GM12878 (cell line): ENCODE measurements around the gene LTA. TPM values are rescaled to one million over a fixed set of nuclear protein-coding genes. Genes with fewer than 3 reads are reported as not detected.
A peak's percentile ranks its signal among the peaks of the same experiment; 100 is the strongest.

Experiments used
- BRCA1 ChIP-seq: IDR thresholded peaks from 2 replicates; pipeline ENCODE4 v1.6.1; 2011; ENCODE audit warnings: low read depth, low read length, improper control_type of control experiment
- CBX3 ChIP-seq: fragments of 200-600 bp; sonication (generic); IDR thresholded peaks from 2 replicates; pipeline ENCODE4 v1.6.1; 2016; ENCODE audit warnings: low read depth, borderline replicate concordance
- CBX5 ChIP-seq: sonication (generic); IDR thresholded peaks from 2 replicates; pipeline ENCODE4 v1.6.1; 2016; ENCODE audit warnings: low read depth, moderate library complexity, mild to moderate bottlenecking, inconsistent platforms
- CREM ChIP-seq: IDR thresholded peaks from 2 replicates; pipeline ENCODE4 v1.6.1; 2014; ENCODE audit warnings: antibody characterized with exemption, low read depth
- E2F8 ChIP-seq: fragments of 450-650 bp; IDR thresholded peaks from 2 replicates; pipeline ENCODE4 v1.6.1; 2018; ENCODE audit warnings: mild to moderate bottlenecking, low read depth, moderate library complexity; ENCODE audit not compliant: partially characterized antibody
- FOXM1 ChIP-seq: IDR thresholded peaks from 2 replicates; pipeline ENCODE4 v1.6.1; 2012; ENCODE audit warnings: low read depth, mild to moderate bottlenecking, inconsistent platforms, low read length, moderate library complexity
- KDM1A ChIP-seq: fragments of 200-600 bp; sonication (generic); IDR thresholded peaks from 2 replicates; pipeline ENCODE4 v1.6.1; 2016; ENCODE audit warnings: borderline replicate concordance
- MEF2A ChIP-seq: IDR thresholded peaks from 2 replicates; pipeline ENCODE4 v1.6.1; 2011; ENCODE audit warnings: low read depth, mild to moderate bottlenecking, low read length, moderate library complexity; ENCODE audit not compliant: insufficient read depth
- MXI1 ChIP-seq: fragments of 150-350 bp; IDR thresholded peaks from 2 replicates; pipeline ENCODE4 v1.6.1; 2011; ENCODE audit warnings: low read depth, mild to moderate bottlenecking, inconsistent platforms, low read length, improper control_type of control experiment
- PML ChIP-seq: IDR thresholded peaks from 2 replicates; pipeline ENCODE4 v1.6.1; 2012; ENCODE audit warnings: low read length, inconsistent platforms
- RBBP5 ChIP-seq: fragments of 200-600 bp; sonication (generic); conservative IDR thresholded peaks from 2 replicates; pipeline ENCODE4 v1.6.1; 2016
- RCOR1 ChIP-seq: conservative IDR thresholded peaks from 2 replicates; pipeline ENCODE4 v1.6.1; 2012; ENCODE audit warnings: low read depth, low read length, improper control_type of control experiment
- SMC3 ChIP-seq: IDR thresholded peaks from 2 replicates; pipeline ENCODE4 v1.6.1; 2011; ENCODE audit warnings: low read length, improper control_type of control experiment, borderline replicate concordance
- STAT3 ChIP-seq: IDR thresholded peaks from 2 replicates; pipeline ENCODE4 v1.6.1; 2011; ENCODE audit warnings: low read depth, low read length, improper control_type of control experiment
- TCF12 ChIP-seq: IDR thresholded peaks from 2 replicates; pipeline ENCODE4 v1.6.1; 2011; ENCODE audit warnings: low read depth, mild to moderate bottlenecking, low read length
- ZBED1 ChIP-seq: IDR thresholded peaks from 2 replicates; pipeline ENCODE4 v1.6.1; 2016; ENCODE audit warnings: borderline replicate concordance
- polyA plus RNA-seq, 11 experiments: library from polyadenylated mRNA; depleted of rRNA in 4 of 11; unstranded in 6 of 11; stranded (reverse) in 5 of 11; fragments of >200 nt; fragmentation: Nextera tagmentation in 4 of 11; fragmentation: Illumina TruSeq in 1 of 11; extraction: Ambion mirVana in 4 of 11; extraction: Trizol in 1 of 11; gene quantifications; 1 replicate in 1 of 11; 2 replicates in 10 of 11; pipeline versions ENCODE4 v1.2.1 to v1.2.3, GENCODE V29; 2011 to 2016; ENCODE audit warnings: inconsistent platforms in 2 of 11, missing spikeins in 2 of 11, low read depth in 1 of 11
- total RNA-seq, 4 experiments: library from RNA; depleted of rRNA in 3 of 4; stranded (reverse); fragments of >200 nt in 3 of 4; fragmentation: Illumina TruSeq in 1 of 4; extraction: Trizol in 1 of 4; gene quantifications; 2 replicates each; pipeline versions ENCODE4 v1.2.1 to v1.2.3, GENCODE V29; 2013 to 2021
- TF ChIP-seq, protein P1 (sequence below): IDR thresholded peaks from 2 replicates; pipeline ENCODE4 v1.6.1; 2012; ENCODE audit warnings: mild to moderate bottlenecking, low read depth, low read length
- TF ChIP-seq, protein P2 (sequence below): fragments of 150-350 bp; IDR thresholded peaks from 2 replicates; pipeline ENCODE4 v1.6.1; 2016; ENCODE audit warnings: low read depth, low read length
- TF ChIP-seq, protein P3 (sequence below), 3 experiments: IDR thresholded peaks in 2 of 3; conservative IDR thresholded peaks in 1 of 3; 2 replicates each; pipeline ENCODE4 v1.5.1; 2011; ENCODE audit warnings: low read depth in 3 of 3, low read length in 3 of 3, mild to moderate bottlenecking in 3 of 3, control low read depth in 2 of 3, moderate library complexity in 2 of 3, inconsistent platforms in 1 of 3, mixed read lengths in 1 of 3; ENCODE audit not compliant: control insufficient read depth in 2 of 3, insufficient read depth in 1 of 3; ENCODE audit errors: extremely low read depth in 1 of 3

LTA gene
- total and polyA plus RNA-seq, 10 of the 15 experiments (the other 5 are each of a cell fraction or from before 2014, with no cell fraction given): 27.5 to 100 (median 75.1) TPM

GRCh38 chr6:31580807-31581433 is 8.8 kb downstream of the LTA start (continued):
- TF ChIP-seq, protein P1, sequence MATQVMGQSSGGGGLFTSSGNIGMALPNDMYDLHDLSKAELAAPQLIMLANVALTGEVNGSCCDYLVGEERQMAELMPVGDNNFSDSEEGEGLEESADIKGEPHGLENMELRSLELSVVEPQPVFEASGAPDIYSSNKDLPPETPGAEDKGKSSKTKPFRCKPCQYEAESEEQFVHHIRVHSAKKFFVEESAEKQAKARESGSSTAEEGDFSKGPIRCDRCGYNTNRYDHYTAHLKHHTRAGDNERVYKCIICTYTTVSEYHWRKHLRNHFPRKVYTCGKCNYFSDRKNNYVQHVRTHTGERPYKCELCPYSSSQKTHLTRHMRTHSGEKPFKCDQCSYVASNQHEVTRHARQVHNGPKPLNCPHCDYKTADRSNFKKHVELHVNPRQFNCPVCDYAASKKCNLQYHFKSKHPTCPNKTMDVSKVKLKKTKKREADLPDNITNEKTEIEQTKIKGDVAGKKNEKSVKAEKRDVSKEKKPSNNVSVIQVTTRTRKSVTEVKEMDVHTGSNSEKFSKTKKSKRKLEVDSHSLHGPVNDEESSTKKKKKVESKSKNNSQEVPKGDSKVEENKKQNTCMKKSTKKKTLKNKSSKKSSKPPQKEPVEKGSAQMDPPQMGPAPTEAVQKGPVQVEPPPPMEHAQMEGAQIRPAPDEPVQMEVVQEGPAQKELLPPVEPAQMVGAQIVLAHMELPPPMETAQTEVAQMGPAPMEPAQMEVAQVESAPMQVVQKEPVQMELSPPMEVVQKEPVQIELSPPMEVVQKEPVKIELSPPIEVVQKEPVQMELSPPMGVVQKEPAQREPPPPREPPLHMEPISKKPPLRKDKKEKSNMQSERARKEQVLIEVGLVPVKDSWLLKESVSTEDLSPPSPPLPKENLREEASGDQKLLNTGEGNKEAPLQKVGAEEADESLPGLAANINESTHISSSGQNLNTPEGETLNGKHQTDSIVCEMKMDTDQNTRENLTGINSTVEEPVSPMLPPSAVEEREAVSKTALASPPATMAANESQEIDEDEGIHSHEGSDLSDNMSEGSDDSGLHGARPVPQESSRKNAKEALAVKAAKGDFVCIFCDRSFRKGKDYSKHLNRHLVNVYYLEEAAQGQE: 0 out of 2 replicates have a peak, but pooled peaks have one; percentile 36
- TF ChIP-seq STAT3 (no peak), CREM (peak; percentile 66), E2F8 (no peak), SMC3 (peak; percentile 63), BRCA1 (no peak), RBBP5 (no peak), KDM1A (no peak), TCF12 (no peak), MEF2A (peak; percentile 31; the same call in 1 of the 2 replicates), FOXM1 (no peak), RCOR1 (no peak), CBX3 (no peak), MXI1 (peak; percentile 44; the same call in 1 of the 2 replicates), CBX5 (no peak), ZBED1 (no peak), PML (no peak)
- TF ChIP-seq, protein P2, sequence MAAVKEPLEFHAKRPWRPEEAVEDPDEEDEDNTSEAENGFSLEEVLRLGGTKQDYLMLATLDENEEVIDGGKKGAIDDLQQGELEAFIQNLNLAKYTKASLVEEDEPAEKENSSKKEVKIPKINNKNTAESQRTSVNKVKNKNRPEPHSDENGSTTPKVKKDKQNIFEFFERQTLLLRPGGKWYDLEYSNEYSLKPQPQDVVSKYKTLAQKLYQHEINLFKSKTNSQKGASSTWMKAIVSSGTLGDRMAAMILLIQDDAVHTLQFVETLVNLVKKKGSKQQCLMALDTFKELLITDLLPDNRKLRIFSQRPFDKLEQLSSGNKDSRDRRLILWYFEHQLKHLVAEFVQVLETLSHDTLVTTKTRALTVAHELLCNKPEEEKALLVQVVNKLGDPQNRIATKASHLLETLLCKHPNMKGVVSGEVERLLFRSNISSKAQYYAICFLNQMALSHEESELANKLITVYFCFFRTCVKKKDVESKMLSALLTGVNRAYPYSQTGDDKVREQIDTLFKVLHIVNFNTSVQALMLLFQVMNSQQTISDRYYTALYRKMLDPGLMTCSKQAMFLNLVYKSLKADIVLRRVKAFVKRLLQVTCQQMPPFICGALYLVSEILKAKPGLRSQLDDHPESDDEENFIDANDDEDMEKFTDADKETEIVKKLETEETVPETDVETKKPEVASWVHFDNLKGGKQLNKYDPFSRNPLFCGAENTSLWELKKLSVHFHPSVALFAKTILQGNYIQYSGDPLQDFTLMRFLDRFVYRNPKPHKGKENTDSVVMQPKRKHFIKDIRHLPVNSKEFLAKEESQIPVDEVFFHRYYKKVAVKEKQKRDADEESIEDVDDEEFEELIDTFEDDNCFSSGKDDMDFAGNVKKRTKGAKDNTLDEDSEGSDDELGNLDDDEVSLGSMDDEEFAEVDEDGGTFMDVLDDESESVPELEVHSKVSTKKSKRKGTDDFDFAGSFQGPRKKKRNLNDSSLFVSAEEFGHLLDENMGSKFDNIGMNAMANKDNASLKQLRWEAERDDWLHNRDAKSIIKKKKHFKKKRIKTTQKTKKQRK: no peak
- TF ChIP-seq, protein P3, sequence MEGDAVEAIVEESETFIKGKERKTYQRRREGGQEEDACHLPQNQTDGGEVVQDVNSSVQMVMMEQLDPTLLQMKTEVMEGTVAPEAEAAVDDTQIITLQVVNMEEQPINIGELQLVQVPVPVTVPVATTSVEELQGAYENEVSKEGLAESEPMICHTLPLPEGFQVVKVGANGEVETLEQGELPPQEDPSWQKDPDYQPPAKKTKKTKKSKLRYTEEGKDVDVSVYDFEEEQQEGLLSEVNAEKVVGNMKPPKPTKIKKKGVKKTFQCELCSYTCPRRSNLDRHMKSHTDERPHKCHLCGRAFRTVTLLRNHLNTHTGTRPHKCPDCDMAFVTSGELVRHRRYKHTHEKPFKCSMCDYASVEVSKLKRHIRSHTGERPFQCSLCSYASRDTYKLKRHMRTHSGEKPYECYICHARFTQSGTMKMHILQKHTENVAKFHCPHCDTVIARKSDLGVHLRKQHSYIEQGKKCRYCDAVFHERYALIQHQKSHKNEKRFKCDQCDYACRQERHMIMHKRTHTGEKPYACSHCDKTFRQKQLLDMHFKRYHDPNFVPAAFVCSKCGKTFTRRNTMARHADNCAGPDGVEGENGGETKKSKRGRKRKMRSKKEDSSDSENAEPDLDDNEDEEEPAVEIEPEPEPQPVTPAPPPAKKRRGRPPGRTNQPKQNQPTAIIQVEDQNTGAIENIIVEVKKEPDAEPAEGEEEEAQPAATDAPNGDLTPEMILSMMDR (IDR thresholded peaks at IDR 0.05 in 2 of 3, conservative IDR thresholded peaks at IDR 0.05 in 1 of 3; ENCODE audit: control insufficient read depth in 2 of 3, extremely low read depth in 1 of 3, insufficient read depth in 1 of 3, low read depth in 3 of 3, low read length in 3 of 3): peak; percentile 96 to 97 (median 97)
